GM12878 (cell line): ENCODE results near the gene CLPTM1L. TPM values are rescaled to one million over a fixed set of nuclear protein-coding genes. Genes with fewer than 3 reads are reported as not detected.

ENCODE experiments used
- ATAC-seq: fragments of 200-7000 bp; cut with Tn5 transposase; 3 replicates; pipeline ENCODE4 v1.9.1; 2020; ENCODE audit warnings: mild to moderate bottlenecking, moderate library complexity
- BruUV-seq: library from RNA; stranded (reverse); fragments of 400-500 nt; replicated peaks from 2 replicates; lab custom pipeline; 2021; lab: Mats Ljungman, UMichigan
- CTCF ChIA-PET: fragments of 300-600 bp; sonication (Branson Sonifier 250); formaldehyde crosslinking; extraction: SDS; loops from one replicate; lab custom pipeline; 2021; ENCODE audit warnings: inconsistent platforms; lab: Yijun Ruan, JAX
- POLR2A ChIA-PET: fragments of 350-600 bp; formaldehyde crosslinking; extraction: SDS; loops from one replicate; lab custom pipeline; 2021; ENCODE audit warnings: inconsistent platforms; lab: Charles Lee
- RAD21 ChIA-PET: fragments of 300-600 bp; sonication (Branson Sonifier 250); formaldehyde crosslinking; loops from one replicate; lab custom pipeline; 2023; ENCODE audit warnings: antibody characterized with exemption; ENCODE audit not compliant: unreplicated experiment; lab: Charles Lee
- SMC1A ChIA-PET: fragments of 300-600 bp; sonication (Branson Sonifier 250); formaldehyde crosslinking; loops from one replicate; lab custom pipeline; 2023; ENCODE audit not compliant: unreplicated experiment, uncharacterized antibody; lab: Charles Lee
- DNase-seq: peaks from one replicate; pipeline ENCODE4 v3.0.0-alpha.2; 2011; ENCODE audit warnings: low read depth, low spot score
- FAIRE-seq: peaks from 3 replicates; lab custom pipeline; 2011; peaks lifted over from hg19 to GRCh38; lab: Jason Lieb, UNC
- H2AFZ ChIP-seq: 2 replicates; pipeline ENCODE4 v1.6.0; 2011; ENCODE audit warnings: low read depth, low read length, control low read depth; ENCODE audit not compliant: control insufficient read depth
- H3K27ac ChIP-seq: 2 replicates; pipeline ENCODE4 v1.5.1; 2011; ENCODE audit warnings: control low read depth; ENCODE audit not compliant: control insufficient read depth, insufficient read depth
- H3K27me3 ChIP-seq, 2 experiments: replicated peaks in 1 of 2; 2 replicates each; pipeline versions ENCODE4 v1.6.0 to v1.6.1; 2011; ENCODE audit warnings: low read length in 1 of 2; ENCODE audit not compliant: control insufficient read depth in 2 of 2, insufficient read depth in 2 of 2
- H3K36me3 ChIP-seq, 2 experiments: 2 replicates each; pipeline ENCODE4 v1.5.1; 2011; ENCODE audit warnings: low read length in 1 of 2; ENCODE audit not compliant: control insufficient read depth in 2 of 2, insufficient read depth in 2 of 2
- H3K4me1 ChIP-seq: 2 replicates; pipeline ENCODE4 v1.6.1; 2011; ENCODE audit warnings: mild to moderate bottlenecking, low read length, moderate library complexity, mixed read lengths; ENCODE audit not compliant: control insufficient read depth, insufficient read depth
- H3K4me2 ChIP-seq: 2 replicates; pipeline ENCODE4 v1.6.0; 2011; ENCODE audit warnings: control low read depth; ENCODE audit not compliant: control insufficient read depth, insufficient read depth
- H3K4me3 ChIP-seq: fragments of 200-600 bp; sonication (generic); 2 replicates; pipeline ENCODE4 v1.5.1; 2016
- H3K79me2 ChIP-seq: 2 replicates; pipeline ENCODE4 v1.6.0; 2011; ENCODE audit warnings: low read length; ENCODE audit not compliant: control insufficient read depth, insufficient read depth
- H3K9ac ChIP-seq: 2 replicates; pipeline ENCODE4 v1.8.0; 2011; ENCODE audit warnings: low read length, control low read depth, mixed read lengths; ENCODE audit not compliant: control insufficient read depth, insufficient read depth
- H3K9me3 ChIP-seq: replicated peaks from 3 replicates; pipeline ENCODE4 v1.5.1; 2011; ENCODE audit warnings: mild to moderate bottlenecking, low read length; ENCODE audit not compliant: control insufficient read depth, insufficient read depth
- H4K20me1 ChIP-seq: 2 replicates; pipeline ENCODE4 v1.6.0; 2011; ENCODE audit not compliant: control insufficient read depth, insufficient read depth
- ELK1 ChIP-seq: IDR thresholded peaks from 2 replicates; pipeline ENCODE4 v1.6.1; 2012; ENCODE audit warnings: low read depth, low read length, improper control_type of control experiment
- FOXM1 ChIP-seq: IDR thresholded peaks from 2 replicates; pipeline ENCODE4 v1.6.1; 2012; ENCODE audit warnings: low read depth, mild to moderate bottlenecking, inconsistent platforms, low read length, moderate library complexity
- POLR2A ChIP-seq: IDR thresholded peaks from 2 replicates; pipeline ENCODE4 v1.6.1; 2011; ENCODE audit warnings: low read depth, mild to moderate bottlenecking, low read length
- PRDM15 ChIP-seq: fragments of 450-650 bp; formaldehyde crosslinking; IDR thresholded peaks from 2 replicates; pipeline ENCODE4 v1.4.0; 2020; ENCODE audit warnings: mild to moderate bottlenecking, moderate library complexity
- SIN3A ChIP-seq: IDR thresholded peaks from 2 replicates; pipeline ENCODE4 v1.6.1; 2012; ENCODE audit warnings: low read depth, low read length, improper control_type of control experiment
- SMAD1 ChIP-seq: fragments of 450-650 bp; IDR thresholded peaks from 2 replicates; pipeline ENCODE4 v1.6.1; 2018; ENCODE audit warnings: mild to moderate bottlenecking, low read depth; ENCODE audit not compliant: partially characterized antibody
- ZNF687 ChIP-seq: fragments of 450-650 bp; IDR thresholded peaks from 2 replicates; pipeline ENCODE4 v1.6.1; 2017; ENCODE audit warnings: mild to moderate bottlenecking, moderate library complexity
- WGBS: methylation state at CpG from one replicate; pipeline ENCODE4 v1.1.6; 2016; ENCODE audit warnings: low lambda C conversion rate; ENCODE audit not compliant: insufficient replicate concordance, insufficient coverage; ENCODE audit errors: missing lambda C conversion rate; 5-methylcytosine and 5-hydroxymethylcytosine counted together
- in situ Hi-C: fragments of 300-500 bp; cut with MboI; formaldehyde crosslinking; loops from 9 replicates; pipeline ENCODE4 v1.14.3; 2018; ENCODE audit warnings: mixed read lengths
- intact Hi-C: fragments of 100-400 bp; cut with micrococcal nuclease; formaldehyde crosslinking; loops from one replicate; pipeline ENCODE4 v1.14.2; 2022; ENCODE audit not compliant: unreplicated experiment
- polyA plus RNA-seq, 11 experiments: library from polyadenylated mRNA; depleted of rRNA in 4 of 11; unstranded in 6 of 11; stranded (reverse) in 5 of 11; fragments of >200 nt; fragmentation: Nextera tagmentation in 4 of 11; fragmentation: Illumina TruSeq in 1 of 11; extraction: Ambion mirVana in 4 of 11; extraction: Trizol in 1 of 11; gene quantifications; 1 replicate in 1 of 11; 2 replicates in 10 of 11; pipeline versions ENCODE4 v1.2.1 to v1.2.3, GENCODE V29; 2011 to 2016; ENCODE audit warnings: inconsistent platforms in 2 of 11, missing spikeins in 2 of 11, low read depth in 1 of 11
- total RNA-seq, 4 experiments: library from RNA; depleted of rRNA in 3 of 4; stranded (reverse); fragments of >200 nt in 3 of 4; fragmentation: Illumina TruSeq in 1 of 4; extraction: Trizol in 1 of 4; gene quantifications; 2 replicates each; pipeline versions ENCODE4 v1.2.1 to v1.2.3, GENCODE V29; 2013 to 2021

Gene CLPTM1L
- total and polyA plus RNA-seq, 10 of the 15 experiments (the other 5 are each of a cell fraction or from before 2014, with no cell fraction given) = 2.9 to 278 (median 135) TPM

GRCh38 chr5:1302258-1302657 lies 42.6 kb downstream of the CLPTM1L start:
- Histone ChIP-seq H3K4me2 (no peak overlapping the region), H3K36me3 (no peaks in the 10 kb centered on the region), H2AFZ (no peak overlapping the region), H3K4me3 (no peak overlapping the region), H3K27ac (no peak overlapping the region), H3K9ac (no peak overlapping the region), H3K79me2 (no peaks in the 10 kb centered on the region), H3K27me3 (no peaks in the 10 kb centered on the region; a peak in 2 of 4 replicates), H3K9me3 (no peaks in the 10 kb centered on the region; the same call in 1 of the 3 replicates), H4K20me1 (no peaks in the 10 kb centered on the region; the same call in 1 of the 2 replicates), H3K4me1 (no peaks in the 10 kb centered on the region)
- SMC1A ChIA-PET = interaction anchor here (1.0 to 1.7 kb wide), 3 partner anchors 13 to 39 kb away, joined by 3 to 7 read pairs (median 4); no protein-coding TSS in a partner anchor
- no peak for DNase-seq
- no TSS peak for BruUV-seq
- ATAC-seq = no peak
- no peak for TF ChIP-seq FOXM1
- POLR2A ChIA-PET = no interaction called here
- WGBS = 61% methylated on average over 2 of the region's 2 CpGs
- in situ Hi-C loops = no loop called here
- CTCF ChIA-PET = interaction anchor here (2.1 kb wide), 1 partner anchor 10 kb away, joined by 7 read pairs; no protein-coding TSS in a partner anchor
- intact Hi-C loops = no loop called here
- RAD21 ChIA-PET = interaction anchor here (0.7 kb wide), 1 partner anchor 13 kb away, joined by 3 read pairs; no protein-coding TSS in a partner anchor
- FAIRE-seq = no peak

GRCh38 chr5:1300581-1301083 lies 44.3 kb downstream of the CLPTM1L start:
- Histone ChIP-seq H3K27ac (no peak overlapping the region), H3K9ac (no peak overlapping the region), H3K4me3 (no peak overlapping the region), H3K79me2 (no peaks in the 10 kb centered on the region), H3K27me3 (no peaks in the 10 kb centered on the region; a peak in 2 of 4 replicates), H3K36me3 (no peaks in the 10 kb centered on the region), H3K9me3 (no peaks in the 10 kb centered on the region; the same call in 1 of the 3 replicates), H3K4me1 (no peaks in the 10 kb centered on the region), H2AFZ (no peak overlapping the region), H3K4me2 (no peak overlapping the region), H4K20me1 (no peaks in the 10 kb centered on the region; the same call in 1 of the 2 replicates)
- intact Hi-C loops = no loop called here
- BruUV-seq = no TSS peak
- ChIA-PET SMC1A (no interaction called here), POLR2A (no interaction called here), CTCF (interaction anchor here (0.6 to 1.9 kb wide), 2 partner anchors 12 to 293 kb away, joined by 3 to 5 read pairs; no protein-coding TSS in a partner anchor), RAD21 (interaction anchor here (0.6 to 1.5 kb wide), 3 partner anchors 12 to 293 kb away, joined by 3 read pairs; no protein-coding TSS in a partner anchor)
- FAIRE-seq = no peak
- no peak for ATAC-seq
- WGBS = 68% methylated on average over 20 of the region's 20 CpGs
- no peak for DNase-seq
- in situ Hi-C loops = no loop called here
- no peak for TF ChIP-seq ELK1
- no peak for TF ChIP-seq PRDM15
- no peak for TF ChIP-seq SIN3A
- TF ChIP-seq ZNF687 = no peak
- no peak for TF ChIP-seq POLR2A
- TF ChIP-seq SMAD1 = no peak
